Astrocyte (in vitro differentiated cells and primary cell): Measurements from ENCODE around the gene DFFA. TPM values are rescaled to one million over a fixed set of nuclear protein-coding genes. Genes with fewer than 3 reads are reported as not detected.
A peak's percentile ranks its signal among the peaks of the same experiment; 100 is the strongest.

Experiments
- DNase-seq: peaks from one replicate; pipeline ENCODE4 v3.0.0-alpha.2; 2010; ENCODE audit warnings: low read depth
- FAIRE-seq: peaks from 2 replicates; lab custom pipeline; 2011; peaks lifted over from hg19 to GRCh38; lab: Jason Lieb, UNC
- H2AFZ ChIP-seq: 2 replicates; pipeline ENCODE4 v1.6.0; 2012; ENCODE audit warnings: low read depth, low read length, inconsistent platforms
- H3K27ac ChIP-seq: 2 replicates; pipeline ENCODE4 v1.5.1; 2011; ENCODE audit warnings: low read depth, low read length, inconsistent platforms
- H3K27me3 ChIP-seq: 2 replicates; pipeline ENCODE4 v1.6.0; 2011; ENCODE audit warnings: low read length, inconsistent platforms; ENCODE audit not compliant: insufficient read depth
- H3K36me3 ChIP-seq: 2 replicates; pipeline ENCODE4 v1.5.1; 2011; ENCODE audit warnings: low read length, inconsistent platforms; ENCODE audit not compliant: insufficient read depth
- H3K4me1 ChIP-seq: 2 replicates; pipeline ENCODE4 v1.5.1; 2011; ENCODE audit warnings: low read length, inconsistent platforms; ENCODE audit not compliant: insufficient read depth
- H3K4me2 ChIP-seq: 2 replicates; pipeline ENCODE4 v1.6.0; 2012; ENCODE audit warnings: low read length, inconsistent platforms
- H3K4me3 ChIP-seq: 2 replicates; pipeline ENCODE4 v1.5.1; 2011; ENCODE audit warnings: low read depth, mild to moderate bottlenecking, low read length, inconsistent platforms; ENCODE audit not compliant: insufficient read depth
- H3K79me2 ChIP-seq: 2 replicates; pipeline ENCODE4 v1.6.0; 2012; ENCODE audit warnings: mild to moderate bottlenecking, low read length, inconsistent platforms; ENCODE audit not compliant: insufficient read depth
- H3K9ac ChIP-seq: 2 replicates; pipeline ENCODE4 v1.6.0; 2012; ENCODE audit warnings: mild to moderate bottlenecking, low read length, inconsistent platforms
- H3K9me3 ChIP-seq: 2 replicates; pipeline ENCODE4 v1.5.1; 2012; ENCODE audit warnings: low read depth, mild to moderate bottlenecking, low read length, inconsistent platforms; ENCODE audit not compliant: insufficient read depth
- H4K20me1 ChIP-seq: 2 replicates; pipeline ENCODE4 v1.6.0; 2012; ENCODE audit warnings: low read length, inconsistent platforms; ENCODE audit not compliant: insufficient read depth
- H3K27ac Mint-ChIP-seq: one replicate; pipeline ENCODE4 v1.8.0; 2021; ENCODE audit warnings: mild to moderate bottlenecking, mixed read lengths; ENCODE audit not compliant: unreplicated experiment
- H3K27me3 Mint-ChIP-seq: one replicate; pipeline ENCODE4 v1.8.0; 2021; ENCODE audit warnings: low read depth, mixed read lengths; ENCODE audit not compliant: unreplicated experiment
- H3K36me3 Mint-ChIP-seq: one replicate; pipeline ENCODE4 v1.8.0; 2021; ENCODE audit warnings: low read depth, mixed read lengths; ENCODE audit not compliant: unreplicated experiment
- H3K4me1 Mint-ChIP-seq: one replicate; pipeline ENCODE4 v1.8.0; 2021; ENCODE audit warnings: low read depth, mixed read lengths; ENCODE audit not compliant: unreplicated experiment
- H3K4me3 Mint-ChIP-seq: one replicate; pipeline ENCODE4 v1.8.0; 2021; ENCODE audit warnings: mild to moderate bottlenecking, moderate library complexity, mixed read lengths; ENCODE audit not compliant: unreplicated experiment
- H3K9me3 Mint-ChIP-seq: one replicate; pipeline ENCODE4 v1.8.0; 2021; ENCODE audit warnings: mild to moderate bottlenecking, mixed read lengths; ENCODE audit not compliant: unreplicated experiment
- EZH2 ChIP-seq: IDR thresholded peaks from 2 replicates; pipeline ENCODE4 v1.6.1; 2012; ENCODE audit warnings: mild to moderate bottlenecking, low read length, inconsistent platforms; ENCODE audit not compliant: insufficient read depth
- total RNA-seq: library from RNA; stranded (reverse); gene quantifications from 2 replicates; pipeline ENCODE4 v1.2.1, GENCODE V29; 2021
- TF ChIP-seq, protein P1 (sequence below): IDR thresholded peaks from 2 replicates; pipeline ENCODE4 v1.5.1; 2011; ENCODE audit warnings: low read depth, mild to moderate bottlenecking, inconsistent platforms, low read length, moderate library complexity; ENCODE audit not compliant: insufficient read depth

The DFFA gene
- total RNA-seq, 1 donor from 2014 or later: 58.2 TPM

DNA sequence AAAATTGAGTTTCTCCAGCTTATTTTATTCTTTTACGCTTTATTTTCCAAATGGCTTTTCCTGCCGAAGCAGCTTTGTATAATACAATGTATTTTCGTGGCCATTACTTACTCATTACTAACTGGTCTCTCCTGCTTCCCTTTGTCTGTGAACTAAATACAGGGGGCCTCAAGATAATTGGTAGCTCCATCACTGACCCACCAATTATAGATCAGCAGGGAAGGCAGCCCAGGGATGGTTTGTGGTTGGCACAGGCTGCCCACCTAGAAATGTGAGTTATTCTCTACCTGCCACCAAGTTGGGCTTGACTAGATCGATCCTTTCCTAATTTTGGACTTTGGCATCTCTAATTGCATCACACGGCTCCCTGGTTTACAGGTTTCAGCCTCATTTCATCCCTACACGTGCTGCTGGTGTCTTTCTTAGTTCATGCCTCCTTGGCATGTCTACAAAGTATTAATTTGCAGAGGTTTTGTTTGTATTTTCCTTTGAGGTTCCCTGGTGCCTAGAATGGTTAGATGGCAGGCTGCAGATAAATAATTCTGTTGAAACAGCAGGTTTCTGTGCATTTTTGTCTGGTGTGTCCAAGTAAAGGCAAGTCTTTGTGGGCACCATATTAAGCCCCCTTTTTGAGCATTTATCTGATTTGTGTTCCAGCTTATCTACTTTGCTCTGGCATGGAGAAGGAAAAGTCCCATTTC, 37.6 kb upstream of the DFFA start:
- H3K27me3 Mint-ChIP-seq: no peaks in the 10 kb centered on the region
- peak overlapping the region; percentile 76 for H3K4me2 ChIP-seq
- no peak for DNase-seq

GRCh38 chr1:10508511-10508951, 36.2 kb upstream of the DFFA start:
- TF ChIP-seq, protein P1, sequence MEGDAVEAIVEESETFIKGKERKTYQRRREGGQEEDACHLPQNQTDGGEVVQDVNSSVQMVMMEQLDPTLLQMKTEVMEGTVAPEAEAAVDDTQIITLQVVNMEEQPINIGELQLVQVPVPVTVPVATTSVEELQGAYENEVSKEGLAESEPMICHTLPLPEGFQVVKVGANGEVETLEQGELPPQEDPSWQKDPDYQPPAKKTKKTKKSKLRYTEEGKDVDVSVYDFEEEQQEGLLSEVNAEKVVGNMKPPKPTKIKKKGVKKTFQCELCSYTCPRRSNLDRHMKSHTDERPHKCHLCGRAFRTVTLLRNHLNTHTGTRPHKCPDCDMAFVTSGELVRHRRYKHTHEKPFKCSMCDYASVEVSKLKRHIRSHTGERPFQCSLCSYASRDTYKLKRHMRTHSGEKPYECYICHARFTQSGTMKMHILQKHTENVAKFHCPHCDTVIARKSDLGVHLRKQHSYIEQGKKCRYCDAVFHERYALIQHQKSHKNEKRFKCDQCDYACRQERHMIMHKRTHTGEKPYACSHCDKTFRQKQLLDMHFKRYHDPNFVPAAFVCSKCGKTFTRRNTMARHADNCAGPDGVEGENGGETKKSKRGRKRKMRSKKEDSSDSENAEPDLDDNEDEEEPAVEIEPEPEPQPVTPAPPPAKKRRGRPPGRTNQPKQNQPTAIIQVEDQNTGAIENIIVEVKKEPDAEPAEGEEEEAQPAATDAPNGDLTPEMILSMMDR: no peak
- no peak for TF ChIP-seq EZH2
- Mint-ChIP-seq H3K4me1 (peaks cover 50% of the 10 kb centered on the region), H3K4me3 (peak overlapping the region; percentile 72), H3K27ac (peak overlapping the region; percentile 87), H3K9me3 (no peaks in the 10 kb centered on the region), H3K27me3 (no peaks in the 10 kb centered on the region), H3K36me3 (no peaks in the 10 kb centered on the region)
- FAIRE-seq (no peak), DNase-seq (peak; percentile 57)
- H3K4me3 ChIP-seq: no peak overlapping the region
- H3K36me3 ChIP-seq: no peaks in the 10 kb centered on the region
- H3K27me3 ChIP-seq: no peaks in the 10 kb centered on the region
- H3K9ac ChIP-seq: no peak overlapping the region
- no peak overlapping the region for H3K27ac ChIP-seq
- H4K20me1 ChIP-seq: peaks cover 74% of the 10 kb centered on the region
- no peak overlapping the region for H3K4me2 ChIP-seq
- H3K79me2 ChIP-seq: peaks cover 55% of the 10 kb centered on the region
- H3K4me1 ChIP-seq: peaks cover 28% of the 10 kb centered on the region
- no peak overlapping the region for H2AFZ ChIP-seq
- no peaks in the 10 kb centered on the region for H3K9me3 ChIP-seq

More for the DNA sequence above, 37.6 kb upstream of the DFFA start:
- no peaks in the 10 kb centered on the region for H3K27me3 ChIP-seq
- H3K4me1 ChIP-seq: peaks cover 28% of the 10 kb centered on the region
- H4K20me1 ChIP-seq: peaks cover 75% of the 10 kb centered on the region
- Mint-ChIP-seq H3K36me3 (no peaks in the 10 kb centered on the region), H3K9me3 (no peaks in the 10 kb centered on the region), H3K27ac (peak overlapping the region; percentile 84), H3K4me1 (peaks cover 63% of the 10 kb centered on the region), H3K4me3 (peak overlapping the region; percentile 34)
- peak overlapping the region; percentile 72 for H3K27ac ChIP-seq
- no peaks in the 10 kb centered on the region for H3K36me3 ChIP-seq
- no peak for TF ChIP-seq EZH2
- TF ChIP-seq, protein P1: no peak
- no peaks in the 10 kb centered on the region for H3K9me3 ChIP-seq
- no peak for FAIRE-seq
- peak overlapping the region; percentile 31 for H3K4me3 ChIP-seq
- H3K9ac ChIP-seq: peak overlapping the region; percentile 41
- H2AFZ ChIP-seq: no peak overlapping the region
- peaks cover 58% of the 10 kb centered on the region for H3K79me2 ChIP-seq
